ENCODE results near the gene SMIM15.

- no peak for TF ChIP-seq POLR2A (IDR thresholded peaks at IDR 0.05)
- TF ChIP-seq CTCF (IDR thresholded peaks at IDR 0.05): no peak
Measured at GRCh38 chr5:61159836-61160235, 2.4 kb downstream of the SMIM15 start.

All from ovary (tissue), 3 donors.